HG02870 (cell line): Measurements from ENCODE around the gene HADHA.
A peak's percentile ranks its signal among the peaks of the same experiment; 100 is the strongest.

Experiments
- ATAC-seq: cut with Tn5 transposase; IDR thresholded peaks from one replicate; pipeline ENCODE4 v1.9.1; 2021; ENCODE audit warnings: mild to moderate bottlenecking, moderate library complexity; ENCODE audit not compliant: unreplicated experiment

HADHA gene

DNA sequence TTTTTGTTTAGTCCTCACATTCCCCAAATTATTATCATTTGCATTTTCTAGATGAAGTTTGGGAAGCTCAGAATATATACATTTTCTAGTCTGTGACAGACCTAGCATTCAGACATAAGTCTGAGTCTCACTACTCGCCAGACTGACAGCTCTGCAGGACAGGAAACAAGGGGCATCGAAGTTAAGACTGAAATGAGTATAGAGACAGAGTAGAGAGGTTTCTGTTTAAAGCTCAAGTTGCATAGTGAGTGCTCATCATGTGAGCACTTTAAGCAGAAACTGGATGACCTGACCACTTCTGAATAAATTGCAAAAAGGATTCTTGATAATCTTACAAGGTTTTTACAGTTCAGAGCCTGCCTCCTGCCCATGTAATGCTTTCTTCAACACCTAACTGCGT lies 1.4 kb upstream of the HADHA start:
- peak; percentile 53 for ATAC-seq

DNA sequence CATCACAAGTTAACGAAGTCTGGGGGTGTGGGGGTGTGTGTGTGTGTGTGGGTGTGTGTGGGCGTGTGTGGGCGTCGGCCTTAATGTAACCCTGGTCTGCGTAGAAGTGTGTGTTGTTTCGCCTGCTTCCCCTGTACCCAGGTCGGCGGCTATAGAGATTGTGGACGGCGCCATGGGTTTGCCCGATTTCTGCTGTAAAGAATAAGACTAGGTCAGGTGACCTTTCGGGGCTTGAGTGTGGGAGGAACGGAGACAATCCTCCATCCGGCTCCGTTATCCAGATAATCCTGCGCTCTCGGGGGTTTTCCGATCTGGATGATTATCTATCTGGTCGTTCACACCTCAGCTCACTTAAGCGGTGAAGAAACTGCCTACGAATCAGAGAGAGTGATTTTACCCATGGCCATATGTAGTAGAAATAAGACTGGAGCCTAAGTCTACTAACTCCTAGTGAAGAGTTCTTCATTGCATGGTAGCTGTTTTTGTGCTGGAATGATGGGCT lies 850 bp upstream of the HADHA start:
- ATAC-seq = peak; percentile 12

DNA sequence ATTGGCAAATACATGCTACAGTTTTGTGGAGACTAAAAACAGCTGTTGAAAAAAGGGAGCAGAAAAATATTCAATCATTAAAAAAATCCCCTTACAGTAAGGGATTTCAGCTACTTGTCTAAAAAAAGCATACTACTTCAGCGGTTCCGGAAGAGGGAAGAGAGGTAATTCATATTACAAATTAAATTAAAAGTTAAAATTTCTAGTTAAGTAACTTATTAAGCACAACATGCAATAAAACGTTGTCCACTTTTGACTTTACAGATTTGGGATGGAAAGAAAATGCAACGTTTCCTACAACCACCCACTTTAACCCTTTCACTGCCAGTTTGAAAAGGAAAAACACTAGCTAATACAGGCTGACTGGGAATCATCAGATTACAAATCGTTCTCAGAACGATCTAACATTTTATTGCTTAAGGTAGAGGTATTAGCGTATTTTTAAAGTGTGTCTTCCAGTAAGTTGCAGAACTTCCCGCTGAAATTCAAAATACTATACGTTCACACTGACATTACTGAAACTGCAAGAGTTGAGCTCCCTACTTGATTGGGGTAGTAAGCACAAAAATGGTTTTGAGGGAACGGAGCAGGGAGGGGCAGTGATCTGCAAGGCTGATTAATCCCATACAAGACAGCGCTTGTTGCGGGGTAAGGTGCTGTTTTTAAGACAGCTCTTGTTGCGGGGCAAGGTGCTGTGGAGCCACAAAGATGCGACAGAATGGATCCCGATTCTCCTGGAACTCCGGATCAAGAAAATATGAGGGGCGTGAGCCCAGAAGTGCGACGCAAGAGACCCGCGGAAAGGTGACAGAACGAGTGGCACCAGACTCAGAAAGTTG lies 743 bp downstream of the HADHA start:
- ATAC-seq = no peak

DNA sequence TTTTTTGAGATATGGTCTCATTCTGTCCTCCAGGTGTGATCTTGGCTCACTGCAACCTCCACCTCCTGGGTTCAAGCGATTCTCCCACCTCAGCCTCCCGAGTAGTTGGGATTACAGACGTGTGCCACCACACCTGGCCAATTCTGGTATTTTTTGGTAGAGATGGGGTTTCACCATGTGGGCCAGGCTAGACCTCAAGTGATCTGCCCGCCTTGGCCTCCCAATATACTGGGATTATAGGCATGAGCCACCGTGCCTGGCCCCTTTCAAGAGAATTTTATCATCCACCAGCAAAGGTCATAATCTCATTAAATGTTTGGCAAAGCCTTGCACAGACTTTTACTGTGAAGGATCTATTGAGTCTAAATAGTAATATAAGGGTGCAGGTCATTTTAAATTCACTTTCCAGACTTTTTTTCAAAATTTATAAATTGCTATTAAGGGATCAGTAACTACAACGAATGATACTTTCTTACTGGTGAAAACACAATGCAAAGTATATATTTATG lies 2.5 kb downstream of the HADHA start:
- no peak for ATAC-seq

DNA sequence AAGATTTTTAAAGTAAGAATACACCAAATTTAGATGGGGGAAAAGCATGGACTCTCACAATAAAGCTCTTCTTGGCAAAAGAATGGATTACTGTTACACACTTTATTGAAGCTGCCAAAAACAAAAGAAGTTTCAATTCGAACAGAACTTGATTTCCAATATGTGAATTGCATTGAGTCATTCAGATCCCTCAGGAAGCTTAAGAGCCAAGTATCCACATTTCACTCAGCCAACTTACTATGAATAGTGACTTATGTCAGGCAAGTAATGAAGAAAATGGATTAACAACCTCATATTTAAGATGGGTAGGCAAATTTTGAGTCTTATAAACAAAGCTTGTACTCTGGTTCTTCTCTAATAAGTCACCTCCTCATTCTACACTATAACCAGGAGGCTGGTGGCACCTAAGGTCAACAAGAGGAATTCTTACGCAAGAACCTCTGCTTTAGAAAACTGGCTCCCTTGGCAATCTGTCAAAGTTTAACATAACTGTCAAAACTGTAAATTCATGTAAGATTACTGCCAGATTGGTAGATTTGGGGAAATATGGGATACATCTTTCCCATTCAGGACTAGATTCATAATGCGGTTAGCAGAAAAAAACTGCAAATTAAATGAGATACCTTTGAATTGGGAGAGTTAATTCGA lies 6.0 kb downstream of the HADHA start:
- no peak for ATAC-seq

DNA sequence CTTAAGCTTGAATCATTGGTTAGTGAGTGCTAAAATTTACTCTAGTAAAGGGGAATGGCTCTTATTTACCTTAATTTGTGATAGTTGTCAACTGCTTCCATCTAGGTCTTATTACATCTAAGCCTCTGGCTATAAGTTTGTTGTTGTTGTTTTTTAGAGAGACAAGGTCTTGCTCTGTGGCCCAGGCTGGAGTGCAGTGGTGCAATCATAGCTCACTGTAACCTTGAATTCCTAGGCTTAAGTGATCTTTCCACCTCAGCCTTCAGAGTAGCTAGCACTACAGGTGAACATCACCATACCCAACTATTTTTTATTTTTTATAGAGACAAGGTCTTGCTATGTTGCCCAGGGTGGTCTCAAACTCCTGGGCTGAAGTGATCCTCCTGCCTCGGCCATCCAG lies 6.6 kb downstream of the HADHA start:
- no peak for ATAC-seq

DNA sequence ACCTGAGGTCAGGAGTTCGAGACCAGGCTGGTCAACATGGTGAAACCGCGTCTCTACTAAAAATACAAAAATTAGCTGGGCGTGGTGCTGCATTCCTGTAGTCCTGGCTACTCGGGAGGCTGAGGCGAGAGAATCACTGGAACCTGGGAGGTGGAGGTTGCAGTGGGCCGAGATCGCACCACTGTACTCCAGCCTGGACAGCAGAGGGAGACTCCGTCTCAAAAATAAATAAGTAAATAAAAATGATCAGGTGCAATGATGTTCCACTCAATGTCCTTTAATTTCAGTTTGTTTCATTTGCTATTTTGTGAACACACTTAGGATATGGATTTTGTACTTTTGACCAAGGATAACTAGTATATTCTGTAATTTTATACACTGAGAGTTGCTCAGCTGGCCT lies 9.3 kb downstream of the HADHA start:
- no peak for ATAC-seq

DNA sequence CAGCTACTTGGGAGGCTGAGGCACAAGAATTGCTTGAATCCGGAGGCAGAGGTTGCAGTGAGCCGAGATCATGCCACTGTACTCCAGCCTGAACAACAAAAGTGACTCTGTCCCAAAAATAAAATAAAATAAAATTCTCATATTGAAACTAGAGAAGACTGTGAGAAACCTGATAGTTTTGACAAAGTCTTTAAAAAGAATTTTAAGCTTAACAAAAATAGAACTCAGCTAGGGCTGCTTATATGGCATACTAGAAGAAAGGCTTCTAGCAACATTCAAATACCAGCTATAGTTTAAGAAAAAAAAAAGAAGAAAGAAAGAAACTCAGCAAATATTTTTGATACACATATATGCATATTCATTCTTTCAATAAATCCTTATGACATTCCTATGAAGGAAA lies 13.6 kb downstream of the HADHA start:
- ATAC-seq = no peak

DNA sequence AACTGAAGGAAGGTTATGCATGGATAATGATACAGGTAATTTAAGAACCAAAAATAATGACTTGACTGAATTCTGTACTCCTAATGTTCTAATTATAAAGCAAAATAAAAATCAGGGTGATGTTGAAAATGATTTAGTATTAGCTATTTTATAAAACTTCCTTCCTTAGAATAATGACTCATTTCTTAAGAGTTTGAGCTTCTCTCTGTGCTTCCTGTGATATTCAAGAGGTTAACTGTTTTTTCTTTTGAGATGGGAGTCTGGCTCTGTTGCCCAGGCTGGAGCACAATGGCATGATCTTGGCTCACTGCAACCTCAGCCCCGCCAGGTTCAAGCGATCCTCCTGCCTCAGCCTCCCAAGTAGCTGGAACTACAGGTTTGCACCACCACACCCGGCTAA lies 14.8 kb downstream of the HADHA start:
- ATAC-seq = no peak

DNA sequence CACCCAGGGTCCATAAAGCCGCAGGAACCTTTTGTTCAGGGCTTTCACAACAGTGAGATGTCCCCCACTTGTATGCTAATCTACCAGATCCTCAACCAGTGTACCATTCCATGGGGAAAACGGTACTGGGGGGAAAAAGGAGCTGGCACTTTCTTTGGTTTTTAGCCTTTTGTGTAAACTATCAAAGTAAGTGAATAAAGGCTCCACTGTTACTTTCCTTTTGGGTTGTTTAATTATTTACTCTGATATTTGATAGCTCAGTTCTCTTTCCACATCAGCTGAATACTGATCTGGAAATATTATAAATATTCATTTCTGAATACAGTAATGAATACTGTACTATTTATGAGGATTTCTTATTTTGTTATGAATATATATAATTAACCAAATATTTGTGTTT lies 20.3 kb downstream of the HADHA start:
- no peak for ATAC-seq

DNA sequence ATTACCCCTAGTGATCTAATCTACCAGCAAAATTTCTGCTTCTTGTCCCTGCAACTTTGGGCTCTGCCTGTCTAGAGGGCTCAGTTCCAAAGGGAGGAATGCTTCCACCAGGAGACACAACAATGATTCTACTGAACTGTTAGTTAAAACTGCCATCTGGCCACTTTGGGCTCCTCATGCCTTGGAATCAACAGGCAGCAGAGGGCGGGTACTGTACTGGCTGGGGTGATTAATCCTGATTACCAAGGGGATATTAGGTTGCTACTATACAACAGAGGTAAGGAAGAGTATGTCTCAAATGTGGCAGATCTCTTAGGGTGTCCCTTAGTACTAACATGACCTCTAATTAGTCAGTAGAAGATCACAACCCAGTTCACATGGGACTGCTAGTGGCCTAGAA lies 21.4 kb downstream of the HADHA start:
- no peak for ATAC-seq

DNA sequence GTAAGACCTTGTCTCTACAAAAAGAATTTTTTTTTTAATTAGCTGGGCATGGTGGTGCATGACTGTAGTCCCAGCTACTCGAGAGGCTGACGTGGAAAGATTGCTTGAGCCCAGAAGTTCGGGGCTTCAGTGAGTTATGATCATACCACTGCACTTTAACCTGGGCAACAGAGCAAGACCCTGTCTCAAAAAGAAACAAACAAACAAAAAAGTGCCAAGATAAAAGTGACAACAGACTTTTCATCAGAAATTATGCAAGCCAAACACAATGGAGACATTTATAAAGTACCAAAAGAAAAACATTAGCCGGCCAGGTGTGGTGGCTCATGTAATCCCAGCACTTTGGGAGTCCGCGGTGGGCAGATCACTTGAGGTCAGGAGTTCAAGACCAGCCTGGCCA lies 26.7 kb downstream of the HADHA start:
- ATAC-seq = no peak

DNA sequence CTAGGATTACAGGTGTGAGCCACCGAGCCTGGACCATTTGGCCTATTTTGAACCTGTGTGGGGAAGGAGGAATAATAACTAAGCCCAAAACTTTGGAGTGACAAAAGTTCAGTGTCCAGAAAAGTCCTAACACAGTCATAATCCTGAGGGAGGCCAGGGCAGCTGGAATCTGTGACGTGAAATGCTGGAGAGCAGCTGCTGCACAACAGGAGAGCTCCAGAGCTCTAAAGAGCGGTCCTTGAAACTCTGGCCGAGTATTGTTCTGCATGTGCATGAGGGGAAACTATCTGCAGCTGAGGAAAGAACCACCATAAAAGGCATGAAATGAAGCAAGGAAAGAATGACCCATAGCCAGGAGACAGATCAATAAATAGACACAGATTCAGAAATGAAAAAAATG lies 27.8 kb downstream of the HADHA start:
- no peak for ATAC-seq

DNA sequence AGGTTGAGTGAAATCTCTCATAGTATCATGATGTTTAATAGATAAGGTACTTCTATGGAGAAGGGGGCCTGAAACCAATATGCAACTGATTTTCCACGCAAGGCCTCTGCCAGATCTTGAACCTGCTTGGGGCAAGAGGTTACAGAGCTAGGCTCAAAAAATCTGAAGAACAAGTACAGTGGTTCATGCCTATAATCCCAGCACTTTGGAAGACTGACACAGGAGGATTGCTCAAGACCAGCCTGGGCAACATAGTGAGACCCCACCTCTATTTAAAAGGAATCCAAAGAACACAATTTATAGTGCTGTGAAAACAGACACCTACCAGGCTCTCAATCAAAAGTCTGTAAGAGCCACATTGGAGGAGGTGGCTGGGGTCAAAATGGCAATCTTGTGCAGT lies 28.6 kb downstream of the HADHA start:
- no peak for ATAC-seq

DNA sequence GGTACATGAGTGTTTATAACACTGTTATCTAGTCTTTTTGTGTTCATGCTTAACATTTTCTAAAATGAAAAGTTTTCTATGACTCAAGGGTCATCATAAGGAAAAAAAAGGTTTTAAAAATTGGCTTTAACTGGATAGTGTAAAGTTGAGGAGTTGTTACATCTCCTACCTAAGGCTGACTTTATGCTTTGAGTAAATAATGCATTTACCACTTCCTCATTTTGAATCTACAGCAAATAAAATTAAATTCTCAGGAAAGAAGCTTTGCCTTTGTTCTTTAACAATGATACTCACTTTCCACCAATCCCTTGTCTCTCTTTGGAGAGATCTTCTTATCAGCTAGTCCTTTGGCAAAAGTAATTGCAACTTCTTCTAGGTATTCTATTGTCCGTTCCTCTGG lies 29.7 kb downstream of the HADHA start:
- ATAC-seq = no peak

DNA sequence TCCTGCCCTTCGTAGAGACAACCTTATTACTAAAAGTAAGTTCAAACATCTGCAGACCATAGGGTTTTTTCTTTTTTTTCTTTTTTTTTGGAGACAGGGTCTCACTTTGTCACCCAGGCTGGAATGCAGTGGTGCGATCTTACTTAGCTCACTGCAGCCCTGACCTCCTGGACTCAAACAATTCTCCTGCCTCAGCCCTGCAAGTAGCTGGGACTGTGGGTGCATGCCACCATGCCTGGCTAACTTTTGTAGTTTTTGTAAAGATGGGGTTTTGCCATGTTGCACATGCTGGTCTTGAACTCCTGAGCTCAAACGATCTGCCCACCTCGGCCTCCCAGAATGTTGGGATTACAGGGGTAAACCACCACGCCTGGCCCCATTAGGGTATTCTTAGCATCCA lies 32.4 kb downstream of the HADHA start:
- ATAC-seq = no peak

DNA sequence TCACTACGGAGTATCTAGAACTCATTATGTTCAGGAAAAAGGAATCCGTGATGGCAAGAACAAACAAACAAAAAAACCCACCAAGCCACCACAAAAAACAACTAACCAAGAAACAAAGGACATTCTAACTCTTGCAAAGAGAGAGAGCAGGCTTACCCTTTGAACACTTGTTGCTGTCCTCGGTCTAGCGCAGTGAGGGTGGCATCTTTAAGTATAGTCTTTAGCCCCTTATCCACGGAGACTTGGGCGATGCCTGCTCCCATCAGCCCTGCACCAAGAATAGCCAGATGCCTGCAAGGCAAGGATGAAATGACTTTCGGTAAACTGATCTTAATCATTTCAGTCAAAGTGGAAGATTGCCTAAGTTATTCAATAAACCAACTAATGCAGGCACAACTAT lies 40.5 kb downstream of the HADHA start:
- no peak for ATAC-seq

DNA sequence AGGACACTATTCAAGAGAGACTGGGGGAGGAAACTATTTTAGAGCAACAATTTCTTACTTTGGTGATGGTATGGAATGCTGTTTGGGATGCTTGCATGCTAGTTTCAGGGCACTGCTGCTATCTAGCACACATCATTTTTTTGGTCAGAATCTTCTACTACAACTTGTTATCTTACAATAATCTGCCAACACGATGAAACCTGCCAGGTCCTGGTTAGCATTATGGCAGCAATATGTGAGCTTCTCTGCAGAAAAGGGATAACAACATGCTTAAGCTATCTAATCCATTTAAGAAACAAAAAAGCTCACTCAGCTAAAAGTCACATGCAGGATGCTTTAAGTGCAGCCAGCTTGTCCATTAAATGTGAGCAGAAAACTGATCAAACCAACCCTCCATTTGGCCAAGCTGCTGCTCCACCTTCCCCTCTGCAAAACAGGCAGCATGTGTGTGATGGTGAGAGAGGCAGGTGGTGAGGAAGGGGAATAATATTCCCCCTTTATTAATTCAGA lies 41.4 kb downstream of the HADHA start:
- ATAC-seq = no peak

DNA sequence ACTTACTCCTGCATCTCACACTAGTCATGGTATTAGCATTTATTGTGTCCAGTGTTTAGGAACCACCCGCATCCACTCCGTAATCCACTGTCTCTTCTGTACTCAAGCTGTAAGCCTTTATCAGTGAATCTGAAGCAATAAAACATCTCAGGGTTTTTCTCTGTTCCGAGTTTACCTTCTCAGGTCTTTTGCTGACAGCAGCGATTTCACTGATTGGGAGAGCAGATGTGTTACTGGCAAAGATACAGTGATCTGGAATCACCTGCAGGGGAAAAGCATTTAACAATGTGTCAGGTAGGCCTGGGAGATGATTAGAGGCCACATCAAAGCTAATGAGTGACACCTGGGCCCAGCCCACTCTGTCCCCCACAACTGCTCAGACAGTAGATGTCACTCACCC lies 46.9 kb downstream of the HADHA start:
- ATAC-seq = no peak

DNA sequence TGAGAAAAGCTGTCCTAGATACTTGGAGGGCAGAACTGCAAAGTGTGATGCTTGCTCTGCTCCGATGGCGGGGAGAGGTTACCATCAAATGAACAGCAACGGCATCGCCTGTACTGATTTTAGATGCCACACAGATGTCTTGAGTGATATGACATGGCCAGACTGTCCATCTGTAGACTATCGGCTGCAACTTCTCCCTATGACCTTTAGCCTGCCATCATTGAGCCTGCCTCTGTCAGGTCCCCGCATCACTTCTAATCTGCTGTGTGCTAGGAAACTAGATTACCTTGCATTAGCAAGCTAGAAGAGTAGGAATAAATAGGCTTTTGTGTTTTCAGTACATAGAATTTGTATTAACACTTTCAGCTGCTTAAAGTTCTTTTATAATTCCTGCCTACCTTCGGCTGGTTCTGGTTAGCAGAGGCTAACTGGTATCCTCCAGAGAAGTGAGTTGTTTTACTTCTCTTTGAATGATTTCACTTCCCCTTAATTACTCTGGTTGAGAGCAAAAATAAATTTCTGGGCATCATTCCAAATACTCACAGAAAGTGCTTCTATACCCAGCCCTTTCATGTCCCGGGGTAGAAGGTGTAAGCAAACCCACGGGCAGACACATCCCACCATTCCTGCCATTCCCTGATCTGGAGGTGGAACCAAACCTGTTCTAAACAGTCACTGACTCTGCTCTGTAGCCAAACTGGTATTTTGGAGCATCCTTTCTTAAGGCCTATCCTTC lies 47.6 kb downstream of the HADHA start:
- no peak for ATAC-seq
